KMS-11 (cell line): ENCODE measurements around the gene OSGIN1.

Experiments used
- H2AFZ ChIP-seq: fragments of 200-600 bp; sonication (generic); 2 replicates; pipeline ENCODE4 v1.6.1; 2016; ENCODE audit warnings: antibody characterized with exemption, mixed run types, low read depth
- H3K27ac ChIP-seq: fragments of 200-600 bp; sonication (generic); 2 replicates; pipeline ENCODE4 v1.6.1; 2016; ENCODE audit warnings: mild to moderate bottlenecking, mixed run types
- H3K27me3 ChIP-seq: fragments of 200-600 bp; sonication (generic); 2 replicates; pipeline ENCODE4 v1.6.1; 2017; ENCODE audit warnings: mild to moderate bottlenecking, low read depth, mixed run types, moderate library complexity; ENCODE audit not compliant: insufficient read depth
- H3K36me3 ChIP-seq: fragments of 200-600 bp; sonication (generic); 2 replicates; pipeline ENCODE4 v1.6.1; 2017; ENCODE audit warnings: mild to moderate bottlenecking, mixed run types; ENCODE audit not compliant: insufficient read depth
- H3K4me1 ChIP-seq: fragments of 200-600 bp; sonication (generic); 2 replicates; pipeline ENCODE4 v1.6.1; 2016; ENCODE audit warnings: mild to moderate bottlenecking, low read depth, mixed run types; ENCODE audit not compliant: poor library complexity, severe bottlenecking
- H3K4me2 ChIP-seq: fragments of 200-600 bp; sonication (generic); 2 replicates; pipeline ENCODE4 v1.7.0; 2016; ENCODE audit warnings: mild to moderate bottlenecking, mixed run types
- H3K4me3 ChIP-seq: fragments of 200-600 bp; sonication (generic); IDR thresholded peaks from 2 replicates; pipeline ENCODE4 v1.6.1; 2017; ENCODE audit warnings: low read depth, low read length, mixed read lengths; ENCODE audit not compliant: insufficient read depth
- H3K79me2 ChIP-seq: fragments of 200-600 bp; sonication (generic); 2 replicates; pipeline ENCODE4 v1.6.1; 2016; ENCODE audit warnings: low read depth, mixed run types; ENCODE audit not compliant: insufficient read depth
- H3K9ac ChIP-seq: fragments of 200-600 bp; sonication (generic); 2 replicates; pipeline ENCODE4 v1.6.1; 2016; ENCODE audit warnings: mild to moderate bottlenecking, mixed run types
- H4K20me1 ChIP-seq: fragments of 200-600 bp; sonication (generic); 2 replicates; pipeline ENCODE4 v1.6.1; 2016; ENCODE audit warnings: mild to moderate bottlenecking, mixed run types; ENCODE audit not compliant: insufficient read depth
- CTCF ChIP-seq: fragments of 200-600 bp; sonication (generic); conservative IDR thresholded peaks from 2 replicates; pipeline ENCODE4 v1.6.1; 2017; ENCODE audit warnings: low read depth, mild to moderate bottlenecking, antibody characterized with exemption, low read length, moderate library complexity, mixed read lengths

The OSGIN1 gene

GRCh38 chr16:83917152-83918120 is 35.6 kb upstream of the OSGIN1 start:
- no peak overlapping the region for H3K9ac ChIP-seq
- no peaks in the 10 kb centered on the region for H3K27me3 ChIP-seq
- H3K4me3 ChIP-seq, result no peak overlapping the region
- H3K36me3 ChIP-seq, result no peaks in the 10 kb centered on the region
- no peaks in the 10 kb centered on the region for H3K79me2 ChIP-seq
- no peak overlapping the region for H2AFZ ChIP-seq
- H3K27ac ChIP-seq, result no peak overlapping the region
- TF ChIP-seq CTCF, result no peak
- no peak overlapping the region for H3K4me2 ChIP-seq
- no peaks in the 10 kb centered on the region for H3K4me1 ChIP-seq
- H4K20me1 ChIP-seq, result no peaks in the 10 kb centered on the region

- Histone ChIP-seq H3K4me1 (no peaks in the 10 kb centered on the region), H4K20me1 (no peaks in the 10 kb centered on the region), H3K27ac (no peak overlapping the region), H3K9ac (no peak overlapping the region), H2AFZ (no peak overlapping the region), H3K4me3 (no peak overlapping the region), H3K79me2 (no peaks in the 10 kb centered on the region), H3K27me3 (no peaks in the 10 kb centered on the region), H3K4me2 (no peak overlapping the region), H3K36me3 (no peaks in the 10 kb centered on the region)
- TF ChIP-seq CTCF, result no peak
These were observed 32.0 kb upstream of the OSGIN1 start for GRCh38 chr16:83920894-83921491.

GRCh38 chr16:83923581-83924365 is 29.3 kb upstream of the OSGIN1 start:
- no peaks in the 10 kb centered on the region for H3K4me1 ChIP-seq
- no peaks in the 10 kb centered on the region for H3K79me2 ChIP-seq
- no peak overlapping the region for H3K4me3 ChIP-seq
- TF ChIP-seq CTCF, result no peak
- no peak overlapping the region for H3K27ac ChIP-seq
- H2AFZ ChIP-seq, result no peak overlapping the region
- no peak overlapping the region for H3K4me2 ChIP-seq
- H4K20me1 ChIP-seq, result no peaks in the 10 kb centered on the region
- no peaks in the 10 kb centered on the region for H3K27me3 ChIP-seq
- H3K36me3 ChIP-seq, result no peaks in the 10 kb centered on the region
- no peak overlapping the region for H3K9ac ChIP-seq

- no peaks in the 10 kb centered on the region for H3K36me3 ChIP-seq
- H3K9ac ChIP-seq, result no peak overlapping the region
- H2AFZ ChIP-seq, result no peak overlapping the region
- no peak for TF ChIP-seq CTCF
- H4K20me1 ChIP-seq, result no peaks in the 10 kb centered on the region
- H3K27me3 ChIP-seq, result no peaks in the 10 kb centered on the region
- no peaks in the 10 kb centered on the region for H3K4me1 ChIP-seq
- H3K79me2 ChIP-seq, result no peaks in the 10 kb centered on the region
- no peak overlapping the region for H3K4me3 ChIP-seq
- no peak overlapping the region for H3K4me2 ChIP-seq
- no peak overlapping the region for H3K27ac ChIP-seq
These were observed 28.4 kb upstream of the OSGIN1 start for GRCh38 chr16:83924686-83925085.
